ENCODE measurements around the gene FIZ1.

Gene FIZ1

DNA sequence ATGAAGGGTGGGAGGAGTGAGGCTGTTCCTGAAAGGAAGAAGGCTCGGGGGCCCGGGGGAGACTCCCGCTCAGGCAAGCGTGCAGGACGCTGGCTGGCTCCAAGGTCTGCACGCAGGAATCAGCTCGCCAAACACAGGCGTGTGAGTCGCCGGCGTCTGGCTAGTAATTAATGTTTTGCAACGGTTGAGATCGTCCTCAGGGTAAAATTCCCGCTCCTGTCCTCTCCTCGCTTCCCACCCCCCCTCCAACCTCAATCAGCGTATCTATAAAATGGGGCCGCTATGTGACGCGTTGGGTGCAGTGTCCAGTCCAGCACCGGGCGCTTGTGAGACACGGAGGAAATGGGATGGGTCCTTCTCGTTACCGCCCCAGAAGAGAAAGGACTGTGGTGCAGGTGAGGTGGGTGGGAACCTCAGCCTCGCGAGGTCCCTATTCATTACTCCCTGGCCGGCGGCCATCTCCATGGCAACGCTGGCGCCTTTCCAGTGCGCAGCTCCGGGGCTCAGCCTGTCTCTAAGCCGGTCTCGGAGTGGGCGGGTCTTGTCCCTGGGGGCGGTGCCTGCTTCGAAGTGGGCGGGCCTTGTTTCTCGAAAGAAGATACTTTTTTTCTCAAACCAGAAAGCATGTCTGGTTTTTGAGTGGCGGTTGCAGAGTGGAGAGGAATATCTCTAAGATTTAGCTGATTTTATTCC lies 12.2 kb downstream of the FIZ1 start (continued):
- TF ChIP-seq ZNF560 (tag by site-specific recombination; IDR thresholded peaks at IDR 0.05; ENCODE audit: borderline replicate concordance) (no peak), ZNF677 (tag by site-specific recombination; IDR thresholded peaks at IDR 0.05) (no peak), TSHZ1 (tag by site-specific recombination; IDR thresholded peaks at IDR 0.05; ENCODE audit: borderline replicate concordance) (no peak), ZNF426 (tag by site-specific recombination; IDR thresholded peaks at IDR 0.05) (no peak), ZNF132 (tag by site-specific recombination; IDR thresholded peaks at IDR 0.05; ENCODE audit: borderline replicate concordance) (no peak), BCL11A (tag by site-specific recombination; IDR thresholded peaks at IDR 0.05; ENCODE audit: low read depth) (no peak), ZNF398 (tag by site-specific recombination; IDR thresholded peaks at IDR 0.05) (peak; percentile 64), ZNF791 (tag by site-specific recombination; IDR thresholded peaks at IDR 0.05) (no peak), ZNF239 (tag by site-specific recombination; IDR thresholded peaks at IDR 0.05) (no peak), ZBTB48 (tag by site-specific recombination; IDR thresholded peaks at IDR 0.05) (no peak), ZNF558 (tag by site-specific recombination; IDR thresholded peaks at IDR 0.05) (no peak), OVOL3 (tag by site-specific recombination; IDR thresholded peaks at IDR 0.05) (no peak), ZNF341 (tag by site-specific recombination; IDR thresholded peaks at IDR 0.05; ENCODE audit: low read depth) (peak; percentile 52), GLIS1 (tag by site-specific recombination; IDR thresholded peaks at IDR 0.05) (peak; percentile 45; the same call in 1 of the 2 replicates), ZNF354C (tag by site-specific recombination; IDR thresholded peaks at IDR 0.05; ENCODE audit: borderline replicate concordance, low read depth) (no peak), ZNF692 (tag by site-specific recombination; IDR thresholded peaks at IDR 0.05) (0 out of 2 replicates have a peak, but pooled peaks have one; percentile 35), ZFP3 (tag by site-specific recombination; IDR thresholded peaks at IDR 0.05; ENCODE audit: low read depth) (no peak), ZNF423 (tag by site-specific recombination; IDR thresholded peaks at IDR 0.05) (no peak), ZNF639 (tag by site-specific recombination; IDR thresholded peaks at IDR 0.05) (no peak), ZNF660 (tag by site-specific recombination; IDR thresholded peaks at IDR 0.05) (no peak), WT1 (tag by site-specific recombination; IDR thresholded peaks at IDR 0.05) (peak; percentile 39; the same call in 1 of the 2 replicates), ZNF837 (tag by site-specific recombination; IDR thresholded peaks at IDR 0.05) (no peak), RBAK (tag by site-specific recombination; IDR thresholded peaks at IDR 0.05) (no peak), ELK4 (IDR thresholded peaks at IDR 0.05; ENCODE audit: borderline replicate concordance, low read depth, low read length) (no peak), ZNF654 (tag by site-specific recombination; IDR thresholded peaks at IDR 0.05; ENCODE audit: low read depth) (no peak)
- TF ChIP-seq, protein P1, sequence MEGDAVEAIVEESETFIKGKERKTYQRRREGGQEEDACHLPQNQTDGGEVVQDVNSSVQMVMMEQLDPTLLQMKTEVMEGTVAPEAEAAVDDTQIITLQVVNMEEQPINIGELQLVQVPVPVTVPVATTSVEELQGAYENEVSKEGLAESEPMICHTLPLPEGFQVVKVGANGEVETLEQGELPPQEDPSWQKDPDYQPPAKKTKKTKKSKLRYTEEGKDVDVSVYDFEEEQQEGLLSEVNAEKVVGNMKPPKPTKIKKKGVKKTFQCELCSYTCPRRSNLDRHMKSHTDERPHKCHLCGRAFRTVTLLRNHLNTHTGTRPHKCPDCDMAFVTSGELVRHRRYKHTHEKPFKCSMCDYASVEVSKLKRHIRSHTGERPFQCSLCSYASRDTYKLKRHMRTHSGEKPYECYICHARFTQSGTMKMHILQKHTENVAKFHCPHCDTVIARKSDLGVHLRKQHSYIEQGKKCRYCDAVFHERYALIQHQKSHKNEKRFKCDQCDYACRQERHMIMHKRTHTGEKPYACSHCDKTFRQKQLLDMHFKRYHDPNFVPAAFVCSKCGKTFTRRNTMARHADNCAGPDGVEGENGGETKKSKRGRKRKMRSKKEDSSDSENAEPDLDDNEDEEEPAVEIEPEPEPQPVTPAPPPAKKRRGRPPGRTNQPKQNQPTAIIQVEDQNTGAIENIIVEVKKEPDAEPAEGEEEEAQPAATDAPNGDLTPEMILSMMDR (tag by site-specific recombination; IDR thresholded peaks at IDR 0.05): no peak

All from HEK293 (cell line).